HG02970 (cell line): ENCODE measurements around the gene SDC4.
A peak's percentile ranks its signal among the peaks of the same experiment; 100 is the strongest.

Experiments used
- ATAC-seq: cut with Tn5 transposase; IDR thresholded peaks from one replicate; pipeline ENCODE4 v1.9.1; 2021; ENCODE audit warnings: mild to moderate bottlenecking, moderate library complexity, moderate number of reproducible peaks; ENCODE audit not compliant: unreplicated experiment, low FRiP score

The SDC4 gene

GRCh38 chr20:45347936-45348778 lies at the start of gene SDC4:
SDC4 (minus strand) TSS chr20:45348424; CDS start chr20:45348384, 40 bp downstream.
- ATAC-seq = no peak

GRCh38 chr20:45395114-45395415 lies 46.8 kb upstream of the SDC4 start:
- no peak for ATAC-seq

GRCh38 chr20:45394221-45395113 lies 46.2 kb upstream of the SDC4 start:
- no peak for ATAC-seq

GRCh38 chr20:45392733-45393132 lies 44.5 kb upstream of the SDC4 start:
- no peak for ATAC-seq

- ATAC-seq = no peak
These were observed 43.3 kb upstream of the SDC4 start for GRCh38 chr20:45391559-45391958.

- ATAC-seq = no peak
These were observed 42.7 kb upstream of the SDC4 start for GRCh38 chr20:45390931-45391330.

GRCh38 chr20:45387274-45387673 lies 39.0 kb upstream of the SDC4 start:
- no peak for ATAC-seq

GRCh38 chr20:45378191-45378590 lies 30.0 kb upstream of the SDC4 start, which contains the start of gene TP53TG5:
TP53TG5 (minus strand) TSS chr20:45378325; CDS start chr20:45378236, 89 bp downstream.
- no peak for ATAC-seq

GRCh38 chr20:45377269-45377668 lies 29.0 kb upstream of the SDC4 start:
- ATAC-seq = no peak

- no peak for ATAC-seq
These were observed 26.7 kb upstream of the SDC4 start for GRCh38 chr20:45374966-45375365.

- ATAC-seq = no peak
These were observed 25.9 kb upstream of the SDC4 start for GRCh38 chr20:45374101-45374467.

- ATAC-seq = no peak
These were observed 25.3 kb upstream of the SDC4 start for GRCh38 chr20:45373353-45374100.

GRCh38 chr20:45372646-45373352 lies 24.6 kb upstream of the SDC4 start:
- no peak for ATAC-seq

- ATAC-seq = no peak
These were observed 24.0 kb upstream of the SDC4 start for GRCh38 chr20:45372241-45372640.

GRCh38 chr20:45370571-45371160 lies 22.4 kb upstream of the SDC4 start:
- no peak for ATAC-seq

- ATAC-seq = peak; percentile 75
These were observed 20.2 kb upstream of the SDC4 start for GRCh38 chr20:45368221-45368980.

- ATAC-seq = no peak
These were observed 18.9 kb upstream of the SDC4 start for GRCh38 chr20:45367126-45367525.

- no peak for ATAC-seq
These were observed 18.4 kb upstream of the SDC4 start for GRCh38 chr20:45366631-45367030.

- no peak for ATAC-seq
These were observed 18.0 kb upstream of the SDC4 start for GRCh38 chr20:45366192-45366591.
